HG03135 (cell line): Measurements from ENCODE around the gene MLLT10.

Experiments used
- ATAC-seq: cut with Tn5 transposase; IDR thresholded peaks from one replicate; pipeline ENCODE4 v1.9.1; 2021; ENCODE audit warnings: mild to moderate bottlenecking, moderate library complexity; ENCODE audit not compliant: unreplicated experiment

Gene MLLT10

GRCh38 chr10:21501091-21501490 is 32.9 kb upstream of the MLLT10 start:
- ATAC-seq: no peak

DNA sequence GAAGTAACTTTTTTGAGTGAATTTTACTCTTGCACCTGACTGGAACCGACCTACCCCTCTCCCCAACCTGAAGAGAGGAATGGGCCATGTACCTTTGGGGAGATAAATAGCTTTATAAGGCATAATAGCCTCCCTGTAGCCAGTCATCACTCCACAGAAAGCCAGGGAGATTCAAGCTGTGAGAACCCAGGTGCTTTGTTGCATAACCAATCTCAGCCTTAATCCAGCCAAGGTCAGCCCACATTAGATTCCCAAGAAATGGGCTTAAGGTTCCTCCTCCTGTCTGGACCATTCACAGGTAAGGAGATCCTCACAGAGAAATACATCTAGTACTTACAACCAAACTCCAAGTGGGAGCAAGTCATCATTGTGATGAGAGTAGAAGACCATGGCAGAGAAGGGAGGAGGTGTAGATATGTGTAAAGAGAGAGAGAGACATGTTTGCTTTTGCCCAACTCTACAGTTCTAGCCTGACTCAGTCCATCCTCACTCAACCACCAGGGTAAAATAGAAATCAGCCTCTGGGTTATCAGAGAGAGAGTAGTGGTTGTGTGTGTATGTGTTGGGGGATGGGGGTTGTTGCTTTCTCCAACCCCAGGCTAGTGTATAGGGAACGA is 32.2 kb upstream of the MLLT10 start:
- ATAC-seq: no peak

- ATAC-seq: no peak
These were observed 31.7 kb upstream of the MLLT10 start for GRCh38 chr10:21502348-21502740.

DNA sequence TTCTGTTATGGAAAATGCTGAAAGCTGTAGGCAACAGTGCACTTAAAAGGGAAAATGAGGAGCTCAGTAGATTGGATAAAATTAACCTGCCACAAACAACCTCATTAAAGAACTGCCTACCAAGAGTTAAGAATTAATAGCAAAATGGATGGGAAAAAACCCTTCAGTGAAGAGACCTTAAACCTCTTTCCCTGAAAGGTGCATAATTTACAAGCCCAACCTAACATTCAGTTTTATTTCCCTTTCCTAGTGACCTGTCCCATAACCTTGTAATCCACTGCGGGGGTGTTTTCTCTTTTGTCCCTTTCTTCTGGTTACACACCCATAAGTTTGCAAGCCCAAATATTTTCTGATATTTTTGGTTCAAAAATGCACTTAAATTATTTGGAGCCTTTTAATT is 30.5 kb upstream of the MLLT10 start:
- ATAC-seq: no peak

DNA sequence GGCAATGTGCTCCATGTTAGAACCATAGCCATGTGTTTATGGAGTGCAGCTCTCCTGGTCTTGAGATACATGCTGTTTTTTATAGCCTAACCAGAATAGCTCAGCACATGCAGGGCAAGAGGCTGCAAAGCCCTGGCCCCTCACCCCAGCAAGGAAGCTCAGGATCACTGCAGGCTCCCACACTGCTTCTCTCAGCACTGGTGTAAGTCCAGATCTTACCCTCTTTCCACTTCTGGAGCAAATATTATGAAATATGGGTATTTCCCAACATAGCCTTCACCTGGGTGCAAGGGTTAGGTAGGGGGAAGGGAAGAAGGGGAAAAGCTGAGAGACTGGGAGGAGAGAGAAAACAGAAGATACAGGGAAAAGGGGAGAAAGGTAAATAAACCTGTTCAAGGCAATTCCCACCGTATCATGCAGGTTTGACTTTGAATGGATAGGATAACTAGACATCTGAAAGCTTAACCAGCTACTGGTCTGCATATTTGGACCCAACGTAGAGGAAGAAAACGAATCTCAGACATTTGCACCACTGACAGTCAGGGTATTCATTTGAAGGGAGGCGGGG is 28.2 kb upstream of the MLLT10 start:
- ATAC-seq: no peak

DNA sequence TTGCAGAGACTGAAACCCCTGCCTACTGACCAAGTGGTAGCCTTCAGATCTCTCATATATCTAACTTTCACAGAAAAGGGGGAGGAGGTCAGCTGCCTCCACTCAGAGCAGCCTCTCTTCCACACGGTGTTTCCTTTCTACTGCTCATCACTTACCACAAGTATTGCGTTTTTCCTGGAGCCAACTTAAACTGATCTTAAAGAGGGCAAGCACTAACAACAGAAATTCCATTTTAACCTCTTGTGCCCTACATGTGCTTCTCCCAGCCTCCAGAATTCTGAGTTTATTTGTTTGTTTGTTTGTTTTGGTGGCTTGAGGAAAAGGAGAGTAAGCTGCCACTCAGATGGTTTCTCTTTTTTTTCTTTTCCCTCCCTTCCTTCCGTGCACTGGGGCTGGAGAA is 27.7 kb upstream of the MLLT10 start:
- no peak for ATAC-seq

DNA sequence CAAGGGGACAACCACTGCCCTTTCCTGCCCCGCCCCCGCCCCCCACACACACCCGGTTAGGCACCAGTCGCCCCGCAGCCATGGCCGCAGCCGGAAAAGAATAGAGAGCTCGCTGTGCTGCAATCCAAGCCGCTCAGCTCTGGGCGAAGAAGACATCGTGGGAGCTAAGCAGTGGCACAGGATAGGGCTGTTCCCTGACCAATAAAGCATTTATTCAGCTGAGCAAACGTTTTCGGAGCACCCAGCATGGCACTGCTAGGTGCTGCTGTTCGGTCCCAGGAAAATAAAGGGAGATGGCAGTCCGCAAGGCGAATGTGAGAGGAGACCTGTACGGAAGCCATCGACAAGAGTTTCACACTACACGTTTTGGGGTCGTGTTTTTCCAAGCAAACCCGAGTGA is 26.9 kb upstream of the MLLT10 start:
- ATAC-seq: no peak

DNA sequence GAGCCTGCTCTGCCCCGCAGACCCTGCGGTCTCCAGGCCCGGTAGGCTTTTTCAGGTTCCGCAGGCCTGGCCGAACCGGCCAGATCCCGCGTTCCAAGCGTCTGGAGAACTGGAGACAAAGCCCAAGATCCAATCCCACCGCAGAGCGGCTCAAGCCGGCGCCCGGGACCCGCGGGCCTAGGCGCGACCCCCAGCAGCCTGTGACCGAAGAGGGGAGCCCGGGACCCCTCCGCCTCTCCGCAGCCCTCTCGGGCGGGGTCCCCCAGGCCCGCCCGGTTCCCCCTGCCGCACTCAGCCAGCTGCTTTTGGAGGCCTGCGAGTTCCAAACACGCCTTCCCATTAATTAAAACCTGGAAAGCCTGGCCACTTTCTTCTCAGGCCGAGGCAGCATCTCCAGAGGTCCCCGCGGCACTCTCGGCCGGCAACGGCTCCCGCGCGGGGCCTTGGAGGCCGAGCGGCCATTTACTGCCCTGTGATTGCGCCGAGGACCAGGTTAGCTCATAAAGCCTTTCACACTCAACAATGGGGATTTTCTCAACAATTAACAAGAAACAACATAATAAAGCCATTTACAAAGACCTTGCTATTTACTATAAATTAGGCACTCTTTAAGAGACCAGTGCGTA is 25.2 kb upstream of the MLLT10 start:
- no peak for ATAC-seq

- ATAC-seq: no peak
These were observed 24.4 kb upstream of the MLLT10 start for GRCh38 chr10:21509341-21510240.

DNA sequence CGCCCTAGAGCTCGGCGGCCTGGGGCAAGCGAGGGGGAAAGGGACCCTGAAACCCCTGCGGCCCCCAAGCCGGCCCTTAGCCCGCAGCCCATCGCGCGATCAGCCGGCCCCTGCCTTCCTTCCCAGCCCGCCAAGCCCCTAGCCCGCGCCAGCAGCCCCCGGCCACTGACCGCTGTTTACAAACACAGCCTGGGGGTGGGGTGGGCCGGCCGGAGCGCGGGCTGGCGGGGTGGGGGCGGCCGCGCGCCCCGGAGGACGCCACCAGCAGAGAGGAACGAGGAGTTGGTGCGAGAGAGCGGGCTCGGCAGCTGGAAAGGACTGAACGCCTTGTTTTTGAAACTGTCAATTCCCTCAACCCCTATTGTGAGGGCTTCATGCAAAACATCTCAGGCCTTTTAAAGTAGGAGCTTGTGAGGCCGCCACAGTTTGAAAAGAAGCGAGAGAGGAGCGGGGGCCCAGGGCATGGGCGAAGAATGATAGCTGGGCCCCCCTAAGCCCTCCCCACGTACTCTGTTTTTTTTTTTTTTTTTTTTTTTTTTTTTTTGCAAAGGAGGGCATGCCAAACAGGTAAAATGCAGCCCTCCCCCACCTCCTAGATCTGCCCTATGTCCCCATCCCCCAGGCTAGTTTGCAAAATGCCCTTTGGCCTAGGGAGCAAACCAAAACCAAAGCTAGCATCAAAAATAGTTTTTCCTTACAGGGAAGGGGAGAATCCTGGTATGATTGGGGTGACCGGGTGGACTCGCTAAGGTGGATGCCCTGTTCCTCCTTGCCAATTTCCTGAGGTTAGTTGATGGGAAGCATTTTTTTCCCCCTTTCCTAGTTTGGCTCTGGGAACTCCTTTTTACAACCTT is 23.6 kb upstream of the MLLT10 start:
- no peak for ATAC-seq

DNA sequence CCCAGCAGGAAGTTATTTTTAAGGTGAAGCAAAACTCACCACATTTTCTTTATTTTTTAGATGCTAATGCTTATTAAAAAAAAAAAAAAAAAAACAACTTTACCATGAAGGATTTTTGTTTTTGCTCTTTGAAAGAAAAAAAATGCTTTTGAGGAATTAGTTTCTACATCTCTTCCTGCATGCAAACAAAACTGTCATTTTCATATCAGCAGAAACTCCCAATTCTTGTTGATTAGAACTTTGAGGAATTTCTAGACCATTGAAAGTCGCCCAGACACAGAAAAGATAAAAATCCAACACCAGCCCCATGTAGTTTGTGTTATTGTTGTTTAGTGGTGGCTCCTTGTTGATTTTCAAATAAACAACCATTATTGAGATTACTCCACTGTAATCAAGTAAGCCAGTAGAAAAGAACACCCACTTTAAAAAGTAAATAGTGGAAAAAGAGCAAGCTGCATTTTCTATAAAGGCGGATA is 22.9 kb upstream of the MLLT10 start:
- ATAC-seq: no peak

DNA sequence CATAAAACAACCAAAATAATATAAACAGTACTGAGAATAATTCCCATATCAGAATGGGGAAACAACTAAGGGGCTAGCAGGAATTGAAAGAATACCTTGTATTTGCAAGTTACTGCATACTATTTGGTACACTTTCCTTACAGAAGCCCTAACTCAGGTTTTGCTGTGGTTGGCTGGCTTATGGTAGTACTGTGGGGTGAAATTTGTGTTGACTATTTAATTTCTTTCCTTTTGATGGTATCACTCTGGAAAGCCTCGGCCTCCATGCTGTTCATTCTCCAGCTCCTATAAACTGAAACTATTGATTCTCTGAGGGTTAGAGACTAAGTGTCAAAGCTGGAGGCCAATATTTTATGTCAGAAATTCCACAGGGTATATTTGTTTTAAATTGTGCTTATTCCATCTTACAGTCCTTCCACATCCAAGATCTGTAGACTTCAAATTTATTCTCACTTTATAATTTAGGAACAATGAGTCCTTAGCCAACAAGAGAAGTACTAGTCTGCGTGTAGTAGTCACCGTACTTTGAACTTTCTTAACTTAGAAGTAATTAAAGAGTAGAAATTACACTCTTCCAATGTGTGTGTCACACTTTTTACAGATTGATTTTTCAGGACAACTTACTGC is 22.0 kb upstream of the MLLT10 start:
- ATAC-seq: no peak

DNA sequence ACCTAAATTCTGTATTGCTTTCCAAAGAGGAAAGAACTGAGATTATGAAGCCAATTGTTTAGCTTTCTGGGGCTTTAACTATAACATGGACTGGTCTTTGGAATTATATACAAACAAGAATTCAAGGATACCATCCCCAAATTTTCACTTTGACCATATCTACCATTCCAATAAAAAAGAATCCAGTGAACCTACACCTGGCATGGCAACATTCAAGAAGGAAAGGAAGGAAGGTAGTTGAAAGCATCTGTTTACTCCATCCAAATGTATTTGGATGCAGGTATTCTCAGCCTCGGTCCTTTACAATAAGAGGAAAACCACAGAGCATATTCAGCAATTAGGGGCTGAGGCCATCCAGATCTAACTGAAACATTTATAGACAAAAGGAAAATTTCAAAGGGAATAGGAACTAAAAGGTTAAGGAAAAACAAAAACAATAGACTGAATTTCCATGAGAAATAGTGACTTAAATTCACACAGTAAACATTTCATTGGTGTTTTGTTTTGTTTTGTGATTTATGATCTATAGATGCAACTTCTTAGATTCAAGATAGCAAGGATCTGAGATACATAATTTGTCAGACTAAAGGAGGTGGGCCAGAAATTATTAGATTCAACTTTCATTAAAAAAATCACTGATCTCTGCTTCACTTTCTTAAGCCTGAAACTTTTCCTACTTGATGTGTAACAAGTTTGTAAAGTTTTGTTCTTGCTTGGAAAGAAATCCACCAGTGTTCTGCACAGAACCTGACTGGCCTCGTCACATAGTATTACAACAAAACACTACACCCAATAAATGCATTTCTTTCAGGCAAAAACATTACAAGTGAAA is 21.2 kb upstream of the MLLT10 start:
- ATAC-seq: no peak

- ATAC-seq: no peak
These were observed 20.6 kb upstream of the MLLT10 start for GRCh38 chr10:21513405-21513788.

DNA sequence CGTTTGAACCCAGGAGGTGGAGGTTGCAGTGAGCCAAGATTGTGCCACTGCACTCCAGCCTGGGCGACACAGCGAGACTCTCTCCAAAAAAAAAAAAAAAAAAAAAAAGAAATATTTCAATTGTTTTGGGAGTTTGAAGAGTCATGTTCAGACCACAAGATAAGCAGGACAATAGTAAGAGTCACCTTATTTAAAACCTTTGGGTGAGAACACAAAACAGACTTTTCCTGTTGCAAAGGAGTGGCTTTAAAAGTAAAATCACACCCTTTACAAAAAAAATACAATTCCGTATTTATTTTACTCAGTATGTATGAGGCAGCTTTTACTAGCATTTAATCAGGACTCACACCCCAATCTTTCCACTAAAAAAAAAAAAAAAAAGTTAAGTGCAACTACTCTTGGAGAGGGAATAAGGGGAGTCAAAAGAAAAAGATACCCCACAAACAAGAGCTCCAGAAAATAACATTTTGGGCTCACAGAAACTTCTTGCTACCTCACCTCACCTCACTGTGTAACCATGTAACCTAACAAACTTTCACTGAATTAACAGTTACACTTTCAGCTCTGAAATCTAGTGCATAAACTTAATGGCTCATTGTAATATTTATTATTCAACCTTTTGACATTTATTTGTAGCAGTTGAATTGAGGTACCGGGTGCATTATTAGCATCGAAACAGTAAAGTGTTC is 19.8 kb upstream of the MLLT10 start:
- ATAC-seq: no peak

- ATAC-seq: no peak
These were observed 19.1 kb upstream of the MLLT10 start for GRCh38 chr10:21514818-21515351.

DNA sequence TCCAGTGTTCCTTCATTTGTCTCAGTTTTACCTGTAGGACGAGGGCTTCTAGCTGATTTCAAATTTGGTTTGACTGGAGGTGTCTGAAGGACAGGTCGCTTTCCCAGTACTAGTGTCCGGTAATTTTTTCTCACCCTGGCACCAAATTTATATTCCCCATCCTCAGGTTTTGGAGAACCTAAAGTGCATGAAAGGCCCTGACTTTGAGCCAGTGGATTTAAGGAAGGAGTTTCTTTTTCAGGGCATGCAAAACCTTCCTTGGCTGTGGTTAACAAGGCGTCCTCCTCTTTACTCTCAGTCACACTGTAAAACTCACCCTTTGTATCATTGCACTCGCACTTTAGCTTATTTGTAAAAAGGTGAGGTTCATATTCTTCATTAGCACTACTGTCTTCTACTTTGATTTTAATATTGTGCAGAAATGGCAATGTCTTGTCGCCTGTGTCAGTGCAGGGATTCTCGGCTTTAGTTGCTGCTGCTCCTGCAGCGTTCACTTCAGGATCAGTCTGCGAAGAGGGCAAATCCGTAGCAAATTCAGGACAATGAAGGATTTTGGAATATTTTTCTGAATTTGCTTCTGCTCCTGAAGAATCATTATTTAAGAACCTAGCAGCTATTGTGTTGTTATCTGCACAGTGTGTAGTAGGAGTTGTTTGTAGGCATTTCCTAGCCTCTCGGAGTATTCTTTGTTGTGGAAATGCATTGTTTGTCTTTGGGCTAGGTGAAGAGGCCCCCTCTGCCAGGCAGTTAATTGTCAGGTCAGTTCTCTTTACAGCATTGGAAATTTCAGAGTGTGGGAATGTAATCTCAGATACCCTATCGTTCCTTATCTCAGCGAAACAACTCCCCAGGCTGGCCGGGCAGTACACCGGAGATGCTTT is 18.4 kb upstream of the MLLT10 start:
- no peak for ATAC-seq
